Right cardiac atrium (tissue), 5 donors: Measurements from ENCODE around the gene TANC2. TPM values are rescaled to one million over a fixed set of nuclear protein-coding genes. Genes with fewer than 3 reads are reported as not detected.
A peak's percentile ranks its signal among the peaks of the same experiment; 100 is the strongest.

Source experiments
- ATAC-seq, 2 donors: fragments of 200-7000 bp; cut with Tn5 transposase; one replicate each; pipeline versions ENCODE4 v1.8.0 to v1.9.1; 2020; ENCODE audit warnings: moderate library complexity in 2 of 2, mild to moderate bottlenecking in 1 of 2
- DNase-seq, 3 donors: peaks; one replicate each; pipeline ENCODE4 v3.0.0-alpha.2; 2020
- H3K27ac ChIP-seq: one replicate; pipeline ENCODE4 v1.5.1; 2013; ENCODE audit warnings: mild to moderate bottlenecking, low read length, control low read depth, moderate library complexity
- H3K27me3 ChIP-seq: one replicate; pipeline ENCODE4 v1.6.1; 2013; ENCODE audit not compliant: control insufficient read depth, insufficient read depth
- H3K4me1 ChIP-seq: one replicate; pipeline ENCODE4 v1.6.1; 2013; ENCODE audit warnings: low read length; ENCODE audit not compliant: control insufficient read depth, insufficient read depth
- H3K4me3 ChIP-seq: one replicate; pipeline ENCODE4 v1.5.1; 2013; ENCODE audit warnings: low read length, control low read depth
- H3K9me3 ChIP-seq: one replicate; pipeline ENCODE4 v1.6.1; 2013; ENCODE audit warnings: low read length; ENCODE audit not compliant: control insufficient read depth
- WGBS: extraction: QIAGEN DNeasy Blood & Tissue Kit; methylation state at CpG from one replicate; pipeline ENCODE4 v1.1.7; 2013; 5-methylcytosine and 5-hydroxymethylcytosine counted together
- intact Hi-C, 4 donors: fragments of 100-400 bp; cut with DNase I; formaldehyde crosslinking; loops; one replicate each; pipeline versions ENCODE4 v1.11.0 to v1.14.0; 2022 to 2023
- long read RNA-seq, 4 donors: library from polyadenylated mRNA; unstranded; transcript quantifications; one replicate each; pipeline ENCODE4 v2.0.0, GENCODE V29; 2020 to 2021
- polyA plus RNA-seq: library from polyadenylated mRNA; stranded (reverse); fragments of 200-250 nt; gene quantifications from one replicate; pipeline ENCODE4 v1.2.3, GENCODE V29; 2013
- total RNA-seq, 4 donors: library from RNA; stranded (reverse); fragmentation: NEBNext Ultra II Directional; extraction: Animal tissue kit (Norgen Biotek cat#: 25700); gene quantifications; one replicate each; pipeline ENCODE4 v1.2.1, GENCODE V29; 2021
- donor health status: healthy with polysubstance abuse.
- donor health status: DM: no; HTN: yes; CAD: no.
- donor health status: DM: no; HTN: no; CAD: no.
- donor health status: DM: no; HTN: yes; CAD: no; lungs with severe emphysema.
- donor health status: DM: yes; HTN: yes; CAD: no.

The TANC2 gene
- total RNA-seq (10 to 100 TPM; 11.3 to 20.8 (median 11.8) TPM), polyA plus RNA-seq (3.1 TPM)
- long read RNA-seq, donor 1, partial matches to known transcripts = 0 of 4 reads
- long read RNA-seq, donor 1, other reads (novel, unspliced or antisense) = 4 of 4 reads
- long read RNA-seq, donor 2, partial matches to known transcripts = 1 of 1 reads
- long read RNA-seq, donor 2, other reads (novel, unspliced or antisense) = 0 of 1 reads
- long read RNA-seq, donor 3, partial matches to known transcripts = 0 of 1 reads
- long read RNA-seq, donor 3, other reads (novel, unspliced or antisense) = 1 of 1 reads
- long read RNA-seq, donor 4, partial matches to known transcripts = 0 of 2 reads
- long read RNA-seq, donor 4, other reads (novel, unspliced or antisense) = 2 of 2 reads

GRCh38 chr17:62965686-62966425, at the start of gene TANC2:
TSS of gene TANC2 (plus strand) at chr17:62966235. CDS start at chr17:63009560, 43,325 bp downstream.
- Histone ChIP-seq H3K27ac (peak within 1 kb of the TSS; percentile 71), H3K9me3 (no peaks in the 10 kb centered on the region), H3K27me3 (no peaks in the 10 kb centered on the region), H3K4me1 (no peaks in the 10 kb centered on the region), H3K4me3 (peak within 1 kb of the TSS; percentile 98)
- intact Hi-C loops = loop anchor here in 2 of 4 donors (5.0 kb wide), 2 partner anchors 259 to 264 kb away; no protein-coding TSS in a partner anchor
- DNase-seq = peak; percentile 87 to 94 (median 90)
- ATAC-seq = peak; percentile 96 to 98
- WGBS = 1% methylated on average over 81 of the region's 81 CpGs

- H3K9me3 ChIP-seq = no peaks in the 10 kb centered on the region
- intact Hi-C loops = no loop called here
- DNase-seq (peak in 2 of 3 donors; percentile 31 to 47), ATAC-seq (peak; percentile 76 to 94)
- no peak overlapping the region for H3K4me3 ChIP-seq
- WGBS = 40% methylated on average over 9 of the region's 9 CpGs
- peaks cover 2% of the 10 kb centered on the region for H3K4me1 ChIP-seq
- no peak overlapping the region for H3K27ac ChIP-seq
- H3K27me3 ChIP-seq = no peaks in the 10 kb centered on the region
Observed at GRCh38 chr17:62916684-62917571, 49.1 kb upstream of the TANC2 start.

GRCh38 chr17:62919388-62919787, 46.6 kb upstream of the TANC2 start:
- no peaks in the 10 kb centered on the region for H3K9me3 ChIP-seq
- ATAC-seq (no peak), DNase-seq (no peak)
- intact Hi-C loops = no loop called here
- no peaks in the 10 kb centered on the region for H3K27me3 ChIP-seq
- H3K4me1 ChIP-seq = peaks cover 2% of the 10 kb centered on the region
- H3K27ac ChIP-seq = no peak overlapping the region
- WGBS = 31% methylated on average over 1 of the region's 1 CpG
- no peak overlapping the region for H3K4me3 ChIP-seq

- Histone ChIP-seq H3K27ac (no peak overlapping the region), H3K9me3 (no peaks in the 10 kb centered on the region), H3K4me3 (no peak overlapping the region), H3K27me3 (no peaks in the 10 kb centered on the region), H3K4me1 (peaks cover 2% of the 10 kb centered on the region)
- DNase-seq = no peak
- intact Hi-C loops = no loop called here
- 90% methylated on average over 1 of the region's 1 CpG for WGBS
- ATAC-seq = no peak
Observed at GRCh38 chr17:62920300-62920699, 45.7 kb upstream of the TANC2 start.

DNA sequence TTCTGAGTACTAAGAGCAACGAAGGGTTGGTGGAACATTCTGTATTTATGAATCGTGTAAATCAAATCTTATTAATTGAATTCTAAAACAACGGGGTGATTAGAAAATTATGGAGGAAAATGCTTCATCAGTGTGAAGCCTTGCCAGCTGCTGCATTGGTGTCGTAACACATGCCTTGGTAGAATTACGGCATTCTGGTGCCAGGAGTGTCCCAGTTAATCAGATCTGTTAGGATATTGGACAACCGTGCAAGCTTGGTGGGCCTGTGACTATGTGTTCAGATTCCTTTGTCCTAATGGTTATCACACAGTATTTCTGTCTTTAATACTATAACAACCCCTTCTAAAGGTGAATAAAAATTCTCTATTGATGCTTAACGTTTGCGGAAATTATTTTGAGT, 44.2 kb upstream of the TANC2 start:
- no peak for DNase-seq
- Histone ChIP-seq H3K27ac (no peak overlapping the region), H3K9me3 (no peaks in the 10 kb centered on the region), H3K4me1 (peaks cover 1% of the 10 kb centered on the region), H3K27me3 (no peaks in the 10 kb centered on the region), H3K4me3 (no peak overlapping the region)
- 90% methylated on average over 8 of the region's 8 CpGs for WGBS
- no peak for ATAC-seq
- intact Hi-C loops = no loop called here

- Histone ChIP-seq H3K9me3 (no peaks in the 10 kb centered on the region), H3K27me3 (no peaks in the 10 kb centered on the region), H3K4me3 (no peak overlapping the region), H3K4me1 (no peaks in the 10 kb centered on the region), H3K27ac (no peak overlapping the region)
- WGBS = 86% methylated on average over 11 of the region's 11 CpGs
- intact Hi-C loops = no loop called here
- no peak for DNase-seq
- ATAC-seq = no peak
Observed at GRCh38 chr17:62923258-62924150, 42.5 kb upstream of the TANC2 start.

GRCh38 chr17:62925267-62925836, 40.7 kb upstream of the TANC2 start:
- 93% methylated on average over 3 of the region's 3 CpGs for WGBS
- Histone ChIP-seq H3K27me3 (no peaks in the 10 kb centered on the region), H3K4me1 (no peaks in the 10 kb centered on the region), H3K9me3 (no peaks in the 10 kb centered on the region), H3K4me3 (no peak overlapping the region), H3K27ac (no peak overlapping the region)
- ATAC-seq = no peak
- DNase-seq = no peak
- intact Hi-C loops = no loop called here

DNA sequence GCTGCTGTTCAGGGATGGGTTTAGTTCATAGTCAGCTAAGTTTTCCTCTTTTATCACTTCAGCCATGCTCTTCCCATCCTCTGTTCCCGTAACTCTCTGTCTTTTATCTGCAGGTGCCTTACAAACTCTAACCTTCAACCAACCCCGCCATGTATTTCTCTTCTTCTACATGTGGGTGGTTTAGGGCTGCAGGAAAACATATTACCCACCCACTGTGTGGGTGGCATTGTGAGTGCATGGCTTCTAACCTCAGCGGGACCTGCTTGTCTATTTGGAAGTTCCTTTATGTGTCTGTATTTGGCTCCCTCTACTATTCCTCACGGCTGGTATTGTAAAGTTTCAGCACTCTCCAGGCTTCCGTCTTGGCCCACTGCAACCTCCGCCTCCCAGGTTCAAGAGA, 39.0 kb upstream of the TANC2 start:
- 91% methylated on average over 6 of the region's 6 CpGs for WGBS

DNA sequence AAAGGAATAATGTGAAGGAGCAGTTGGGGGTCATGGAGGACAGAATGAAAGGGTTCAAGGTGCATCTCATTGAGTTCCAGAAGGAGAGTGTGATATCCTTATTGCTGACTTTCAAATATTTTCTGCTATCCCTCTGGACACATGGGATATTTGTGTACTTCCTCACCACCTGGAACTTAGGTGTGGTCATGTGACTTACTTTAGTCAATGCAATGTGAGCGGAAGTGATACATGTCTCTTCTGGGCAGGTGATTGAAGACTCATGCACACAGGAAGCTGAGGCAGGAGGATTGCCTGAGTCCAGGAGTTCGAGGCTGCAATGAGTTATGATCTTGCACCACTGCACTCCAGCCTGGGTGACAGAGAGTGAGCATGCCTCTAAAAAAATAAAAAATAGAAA, 36.7 kb upstream of the TANC2 start:
- 92% methylated on average over 2 of the region's 2 CpGs for WGBS
- DNase-seq = no peak
- H3K27me3 ChIP-seq = no peaks in the 10 kb centered on the region
- no peaks in the 10 kb centered on the region for H3K9me3 ChIP-seq
- no peak overlapping the region for H3K27ac ChIP-seq
- H3K4me3 ChIP-seq = no peak overlapping the region
- intact Hi-C loops = no loop called here
- no peaks in the 10 kb centered on the region for H3K4me1 ChIP-seq
- ATAC-seq = no peak

More for the DNA sequence above, 39.0 kb upstream of the TANC2 start:
- intact Hi-C loops = no loop called here
- H3K4me1 ChIP-seq = no peaks in the 10 kb centered on the region
- no peak for ATAC-seq
- H3K27ac ChIP-seq = no peak overlapping the region
- DNase-seq = no peak
- no peak overlapping the region for H3K4me3 ChIP-seq
- no peaks in the 10 kb centered on the region for H3K9me3 ChIP-seq
- H3K27me3 ChIP-seq = no peaks in the 10 kb centered on the region

DNA sequence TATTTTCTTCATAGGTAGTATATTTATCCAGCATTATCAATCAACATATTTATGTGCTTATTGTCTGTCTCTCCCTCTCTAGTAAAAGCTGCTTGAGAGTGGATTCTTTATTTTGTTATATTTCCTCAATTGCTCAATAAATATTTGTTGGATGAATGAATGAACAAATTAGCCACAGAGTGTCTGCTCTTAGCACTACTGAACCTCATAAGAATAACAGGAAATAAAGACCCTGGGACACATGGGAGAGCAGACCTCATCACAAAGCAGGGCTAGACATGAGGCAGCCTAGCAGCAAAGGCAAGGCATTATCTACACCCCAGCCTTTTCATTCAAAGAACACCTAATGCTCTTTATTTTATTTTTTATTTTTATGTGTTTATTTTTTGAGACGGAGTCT, 34.9 kb upstream of the TANC2 start:
- Histone ChIP-seq H3K9me3 (no peaks in the 10 kb centered on the region), H3K4me3 (no peak overlapping the region), H3K27me3 (no peaks in the 10 kb centered on the region), H3K4me1 (no peaks in the 10 kb centered on the region), H3K27ac (no peak overlapping the region)
- no peak for DNase-seq
- intact Hi-C loops = no loop called here
- WGBS = 95% methylated on average over 1 of the region's 1 CpG
- no peak for ATAC-seq
